A549 treated with dexamethasone at 1 μM for 4 hours (cell line): ENCODE data around the gene KLHL29. TPM values are rescaled to one million over a fixed set of nuclear protein-coding genes. Genes with fewer than 3 reads are reported as not detected.

Source experiments
- total RNA-seq: library from RNA; stranded (reverse); fragments of 200-300 nt; extraction: Qiagen RNA extraction; gene quantifications from 5 replicates; pipeline ENCODE4 v1.2.3, GENCODE V29; 2022

The KLHL29 gene
- total RNA-seq, result 4.7 to 9.1 TPM (median 7.9 TPM) in 5 replicates

GRCh38 chr2:23384551-23385343 lies at the start of gene KLHL29:
Gene KLHL29, plus strand, starts transcription at chr2:23385179. Its CDS starts 177,018 bp downstream, at chr2:23562197.

